ENCODE results near the gene TRAK2. TPM values are rescaled to one million over a fixed set of nuclear protein-coding genes. Genes with fewer than 3 reads are reported as not detected.
"Not testable (repeated sequence)": the region's sequence is repeated elsewhere in the genome, so short reads cannot be mapped to it uniquely, and the experiment has no call there.

The TRAK2 gene
- total RNA-seq, 3 donors from 2014 or later (not counting 1 experiment from before 2014, with no cell fraction given), result 19.2 to 29.4 (median 26.2) TPM

GRCh38 chr2:201377218-201377617, 74.0 kb downstream of the TRAK2 start:
- Histone ChIP-seq H3K36me3 (ENCODE audit: control insufficient read depth, insufficient read depth, low read length) (peaks cover 24% of the 10 kb centered on the region), H3K4me1 (ENCODE audit: control insufficient read depth, insufficient read depth, low read length) (no peaks in the 10 kb centered on the region), H3K27ac (ENCODE audit: low read length) (no peak overlapping the region), H3K9me3 (ENCODE audit: control insufficient read depth, insufficient read depth, low read length) (no peaks in the 10 kb centered on the region), H3K4me3 (ENCODE audit: low read length) (no peak overlapping the region), H3K27me3 (ENCODE audit: control insufficient read depth, insufficient read depth, low read length) (no peaks in the 10 kb centered on the region)
- H3K4me1 Mint-ChIP-seq, result no peaks in the 10 kb centered on the region
- no peaks in the 10 kb centered on the region for H3K9me3 Mint-ChIP-seq
- H3K27me3 Mint-ChIP-seq (ENCODE audit: low read depth in 2 of 2), result no peaks in the 10 kb centered on the region
- no peak for TF ChIP-seq CTCF (IDR thresholded peaks at IDR 0.05)
- ATAC-seq, result no peak
- H3K27ac Mint-ChIP-seq, result no peak overlapping the region
- H3K36me3 Mint-ChIP-seq, result no peaks in the 10 kb centered on the region
- intact Hi-C loops (cut with micrococcal nuclease), result no loop called here
- DNase-seq, result no peak
- WGBS (ENCODE audit: insufficient coverage), result 100% methylated on average over 3 of the region's 3 CpGs
- no peak overlapping the region for H3K4me3 Mint-ChIP-seq

DNA sequence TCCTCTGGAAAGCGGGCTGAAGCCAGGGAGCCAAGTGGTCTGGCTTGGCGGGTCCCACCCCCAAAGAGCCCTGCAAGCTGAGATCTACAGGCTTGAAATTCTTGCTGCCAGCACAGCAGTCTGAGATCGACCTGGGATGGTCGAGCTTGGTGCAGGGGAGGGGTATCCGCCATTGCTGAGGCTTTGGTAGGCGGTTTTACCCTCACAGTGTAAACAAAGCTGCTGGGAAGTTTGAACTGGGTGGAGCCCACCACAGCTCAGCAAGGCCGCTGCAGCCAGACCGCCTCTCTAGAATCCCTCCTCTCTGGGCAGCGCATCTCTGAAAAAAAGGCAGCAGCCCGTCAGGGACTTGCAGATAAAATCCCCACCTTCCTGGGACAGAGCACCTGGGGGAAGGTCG, 81.5 kb downstream of the TRAK2 start:
- H3K4me3 Mint-ChIP-seq, result no peak overlapping the region
- DNase-seq (no peak), ATAC-seq (no peak)
- Histone ChIP-seq H3K27me3 (ENCODE audit: control insufficient read depth, insufficient read depth, low read length) (no peaks in the 10 kb centered on the region), H3K9me3 (ENCODE audit: control insufficient read depth, insufficient read depth, low read length) (peaks cover 5% of the 10 kb centered on the region), H3K4me3 (ENCODE audit: low read length) (no peak overlapping the region), H3K27ac (ENCODE audit: low read length) (no peak overlapping the region), H3K4me1 (ENCODE audit: control insufficient read depth, insufficient read depth, low read length) (no peaks in the 10 kb centered on the region), H3K36me3 (ENCODE audit: control insufficient read depth, insufficient read depth, low read length) (no peaks in the 10 kb centered on the region)
- intact Hi-C loops (cut with micrococcal nuclease), result no loop called here
- H3K27me3 Mint-ChIP-seq (ENCODE audit: low read depth in 2 of 2), result no peaks in the 10 kb centered on the region
- TF ChIP-seq CTCF (IDR thresholded peaks at IDR 0.05), result no peak
- H3K36me3 Mint-ChIP-seq, result peaks cover 8% of the 10 kb centered on the region
- H3K27ac Mint-ChIP-seq, result no peak overlapping the region
- H3K4me1 Mint-ChIP-seq, result no peaks in the 10 kb centered on the region
- 94% methylated on average over 11 of the region's 11 CpGs for WGBS (ENCODE audit: insufficient coverage)
- no peaks in the 10 kb centered on the region for H3K9me3 Mint-ChIP-seq

DNA sequence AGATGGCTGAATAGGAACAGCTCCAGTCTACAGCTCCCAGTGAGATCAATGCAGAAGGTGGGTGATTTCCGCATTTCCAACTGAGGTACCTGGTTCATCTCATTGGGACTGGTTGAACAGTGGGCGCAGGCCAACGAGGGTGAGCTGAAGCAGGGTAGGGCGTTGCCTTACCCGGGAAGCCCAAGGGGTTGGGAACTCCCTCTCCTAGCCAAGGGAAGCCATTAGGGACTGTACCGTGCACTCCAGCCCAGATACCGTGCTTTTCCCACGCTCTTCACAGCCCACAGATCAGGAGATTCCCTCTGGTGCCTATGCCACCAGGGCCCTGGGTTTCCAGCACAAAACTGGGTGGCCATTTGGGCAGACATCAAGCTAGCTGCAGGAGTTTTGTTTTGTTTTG, 81.9 kb downstream of the TRAK2 start:
- ATAC-seq; H3K9me3 ChIP-seq (ENCODE audit: control insufficient read depth, insufficient read depth, low read length); intact Hi-C loops (cut with micrococcal nuclease); H3K4me3 Mint-ChIP-seq; H3K4me1 ChIP-seq (ENCODE audit: control insufficient read depth, insufficient read depth, low read length); H3K9me3 Mint-ChIP-seq; H3K36me3 Mint-ChIP-seq; DNase-seq; H3K27me3 Mint-ChIP-seq (ENCODE audit: low read depth in 2 of 2); H3K27ac ChIP-seq (ENCODE audit: low read length); H3K27me3 ChIP-seq (ENCODE audit: control insufficient read depth, insufficient read depth, low read length); H3K27ac Mint-ChIP-seq; H3K4me3 ChIP-seq (ENCODE audit: low read length); H3K36me3 ChIP-seq (ENCODE audit: control insufficient read depth, insufficient read depth, low read length); H3K4me1 Mint-ChIP-seq: not testable (repeated sequence)
- WGBS (ENCODE audit: insufficient coverage), result 96% methylated on average over 8 of the region's 8 CpGs

DNA sequence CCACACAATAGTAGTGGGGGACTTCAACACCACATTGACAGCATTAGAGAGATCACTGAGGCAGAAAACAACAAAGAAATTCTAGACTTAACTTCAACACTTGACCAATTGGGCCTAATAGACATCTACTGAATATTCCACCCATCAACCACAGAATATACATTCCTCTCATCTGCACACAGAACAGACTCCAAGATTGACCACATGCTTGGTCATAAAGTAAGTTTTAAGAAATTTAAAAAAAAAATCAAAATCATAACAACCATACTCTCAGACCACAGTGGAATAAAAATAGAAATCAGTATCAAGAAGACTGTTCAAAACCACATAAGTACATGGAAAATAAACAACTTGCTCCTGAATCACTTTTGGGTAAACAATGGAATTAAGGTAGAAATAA, 85.1 kb downstream of the TRAK2 start:
- Histone ChIP-seq H3K36me3 (ENCODE audit: control insufficient read depth, insufficient read depth, low read length) (no peaks in the 10 kb centered on the region), H3K4me1 (ENCODE audit: control insufficient read depth, insufficient read depth, low read length) (peaks cover 4% of the 10 kb centered on the region), H3K27me3 (ENCODE audit: control insufficient read depth, insufficient read depth, low read length) (no peaks in the 10 kb centered on the region), H3K9me3 (ENCODE audit: control insufficient read depth, insufficient read depth, low read length) (peaks cover 10% of the 10 kb centered on the region), H3K4me3 (ENCODE audit: low read length) (no peak overlapping the region), H3K27ac (ENCODE audit: low read length) (no peak overlapping the region)
- DNase-seq (no peak), ATAC-seq (no peak)
- no peaks in the 10 kb centered on the region for H3K4me1 Mint-ChIP-seq
- H3K4me3 Mint-ChIP-seq, result no peak overlapping the region
- no peaks in the 10 kb centered on the region for H3K27me3 Mint-ChIP-seq (ENCODE audit: low read depth in 2 of 2)
- intact Hi-C loops (cut with micrococcal nuclease), result no loop called here
- H3K36me3 Mint-ChIP-seq, result peaks cover 8% of the 10 kb centered on the region
- TF ChIP-seq CTCF (IDR thresholded peaks at IDR 0.05), result no peak
- no peak overlapping the region for H3K27ac Mint-ChIP-seq
- H3K9me3 Mint-ChIP-seq, result no peaks in the 10 kb centered on the region
